Fibroblast of lung (primary cell): ENCODE data around the gene DLGAP3. TPM values are rescaled to one million over a fixed set of nuclear protein-coding genes. Genes with fewer than 3 reads are reported as not detected.

Source experiments
- DNase-seq, 2 donors: peaks; one replicate each; pipeline versions ENCODE4 v3.0.0 to v3.0.0-alpha.2; 2010; ENCODE audit warnings: low read depth in 2 of 2
- H2AFZ ChIP-seq: 2 replicates; pipeline ENCODE4 v1.5.1; 2012; ENCODE audit warnings: low read length, control low read depth, inconsistent platforms
- H3K27ac ChIP-seq: 2 replicates; pipeline ENCODE4 v1.5.1; 2011; ENCODE audit warnings: low read length, control low read depth; ENCODE audit not compliant: insufficient read depth
- H3K27me3 ChIP-seq: 2 replicates; pipeline ENCODE4 v1.5.1; 2011; ENCODE audit warnings: mild to moderate bottlenecking, low read length; ENCODE audit not compliant: control insufficient read depth, insufficient read depth
- H3K36me3 ChIP-seq: 2 replicates; pipeline ENCODE4 v1.5.1; 2011; ENCODE audit warnings: low read length; ENCODE audit not compliant: control insufficient read depth, insufficient read depth
- H3K4me1 ChIP-seq: 2 replicates; pipeline ENCODE4 v1.5.1; 2011; ENCODE audit warnings: low read length; ENCODE audit not compliant: control insufficient read depth, insufficient read depth; ENCODE audit errors: extremely low read depth
- H3K4me2 ChIP-seq: 2 replicates; pipeline ENCODE4 v1.5.1; 2011; ENCODE audit warnings: low read length, control low read depth; ENCODE audit not compliant: insufficient read depth; ENCODE audit errors: extremely low read depth
- H3K4me3 ChIP-seq, 4 experiments: fragments of 200-600 bp in 1 of 4; sonication (generic) in 1 of 4; replicated peaks in 1 of 4; 2 replicates each; pipeline ENCODE4 v1.5.1; 2011 to 2016; ENCODE audit warnings: low read length in 4 of 4, low read depth in 3 of 4, mild to moderate bottlenecking in 3 of 4, control low read depth in 2 of 4, inconsistent platforms in 1 of 4, mixed read lengths in 1 of 4; ENCODE audit not compliant: insufficient read depth in 1 of 4; ENCODE audit errors: control extremely low read depth in 1 of 4
- H3K79me2 ChIP-seq: 2 replicates; pipeline ENCODE4 v1.5.1; 2012; ENCODE audit warnings: mild to moderate bottlenecking, low read length, inconsistent platforms; ENCODE audit not compliant: control insufficient read depth, insufficient read depth
- H3K9ac ChIP-seq: 2 replicates; pipeline ENCODE4 v1.5.1; 2011; ENCODE audit warnings: mild to moderate bottlenecking, low read length, control low read depth; ENCODE audit not compliant: insufficient read depth
- H3K9me3 ChIP-seq: 2 replicates; pipeline ENCODE4 v1.5.1; 2012; ENCODE audit warnings: low read depth, low read length; ENCODE audit not compliant: control insufficient read depth, insufficient read depth
- H4K20me1 ChIP-seq: 2 replicates; pipeline ENCODE4 v1.5.1; 2011; ENCODE audit warnings: low read length; ENCODE audit not compliant: control insufficient read depth, insufficient read depth; ENCODE audit errors: extremely low read depth
- CTCF ChIP-seq, 2 donors: IDR thresholded peaks in 1 of 2; conservative IDR thresholded peaks in 1 of 2; 1 replicate in 1 of 2; 2 replicates in 1 of 2; pipeline ENCODE4 v1.5.1; 2011 to 2012; ENCODE audit warnings: low read length in 2 of 2, control low read depth in 1 of 2, inconsistent platforms in 1 of 2, low read depth in 1 of 2, mild to moderate bottlenecking in 1 of 2
- EZH2 ChIP-seq: IDR thresholded peaks from 2 replicates; pipeline ENCODE4 v1.5.1; 2012; ENCODE audit warnings: low read length, control low read depth, mild to moderate bottlenecking; ENCODE audit errors: missing control alignments
- polyA plus RNA-seq, 2 donors: library from polyadenylated mRNA; depleted of rRNA in 1 of 2; stranded (reverse) in 1 of 2; unstranded in 1 of 2; fragments of >200 nt; gene quantifications; 2 replicates each; pipeline ENCODE4 v1.2.1, GENCODE V29; 2011 to 2012; ENCODE audit warnings: missing spikeins in 1 of 2
- total RNA-seq: library from RNA; depleted of rRNA; stranded (reverse); fragments of >200 nt; gene quantifications from 2 replicates; pipeline ENCODE4 v1.2.1, GENCODE V29; 2014

Gene DLGAP3
- total and polyA plus RNA-seq, 2 donors (not counting 1 experiment from before 2014, with no cell fraction given): not detected

GRCh38 chr1:34905098-34905459, 24.4 kb downstream of the DLGAP3 start:
- Histone ChIP-seq H3K27me3 (no peaks in the 10 kb centered on the region), H3K9me3 (no peaks in the 10 kb centered on the region), H3K79me2 (no peaks in the 10 kb centered on the region), H3K36me3 (no peaks in the 10 kb centered on the region), H3K9ac (no peak overlapping the region), H2AFZ (no peak overlapping the region), H3K4me1 (no peaks in the 10 kb centered on the region), H3K27ac (no peak overlapping the region), H3K4me3 (no peak overlapping the region), H3K4me2 (no peak overlapping the region), H4K20me1 (no peaks in the 10 kb centered on the region)
- TF ChIP-seq EZH2 (no peak), CTCF (conservative IDR thresholded peaks at IDR 0.05 in 1 of 2, IDR thresholded peaks at IDR 0.05 in 1 of 2; ENCODE audit: low read depth in 1 of 2, low read length in 2 of 2) (no peak)
- DNase-seq: no peak

DNA sequence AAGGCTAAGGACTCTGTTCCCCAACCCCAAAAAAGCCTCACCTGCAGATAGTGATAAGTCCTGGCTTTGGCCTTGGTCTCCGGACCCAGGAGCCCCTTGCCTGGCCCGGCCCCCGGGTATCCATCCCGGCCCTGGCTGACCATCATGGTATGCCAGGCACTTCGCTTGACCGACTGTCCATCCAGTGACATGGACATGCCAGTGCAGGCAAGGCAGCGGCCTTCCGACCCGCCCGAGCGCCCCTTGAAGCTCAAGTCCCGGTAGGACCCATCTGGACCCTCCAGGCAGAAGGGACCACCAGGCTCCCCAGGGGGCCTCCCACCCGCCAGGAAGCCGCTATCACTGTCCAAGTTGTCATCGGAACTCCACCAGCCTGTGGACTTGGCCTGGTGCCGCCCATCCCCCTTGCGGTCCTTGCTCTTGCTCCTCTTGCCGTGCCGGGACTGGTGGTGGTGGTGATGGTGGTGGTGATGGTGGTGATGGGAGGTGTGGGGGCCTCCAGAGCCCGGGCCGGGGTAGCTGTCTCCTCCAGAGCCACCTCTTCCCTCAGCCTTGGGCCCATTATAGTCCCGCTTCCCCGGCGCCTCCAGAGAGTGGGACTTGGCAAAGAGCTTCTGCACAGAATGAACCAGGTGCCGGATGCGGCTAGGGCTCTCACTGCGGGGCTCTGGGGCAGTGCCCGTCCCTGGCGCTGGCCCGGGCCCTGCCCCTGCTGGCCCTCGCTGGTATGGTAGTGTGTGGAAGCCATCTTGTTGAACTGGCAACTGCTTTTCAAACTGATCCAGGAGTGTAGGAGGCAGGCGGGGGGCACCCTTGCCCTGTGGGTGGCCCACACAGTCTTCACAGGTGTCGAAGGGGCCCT, 25.0 kb downstream of the DLGAP3 start:
- H3K27me3 ChIP-seq: no peaks in the 10 kb centered on the region
- H3K4me2 ChIP-seq: no peak overlapping the region
- no peaks in the 10 kb centered on the region for H3K4me1 ChIP-seq
- no peak overlapping the region for H3K27ac ChIP-seq
- H3K4me3 ChIP-seq: no peak overlapping the region
- H3K79me2 ChIP-seq: no peaks in the 10 kb centered on the region
- no peaks in the 10 kb centered on the region for H3K36me3 ChIP-seq
- no peak overlapping the region for H3K9ac ChIP-seq
- TF ChIP-seq EZH2 (no peak), CTCF (conservative IDR thresholded peaks at IDR 0.05 in 1 of 2, IDR thresholded peaks at IDR 0.05 in 1 of 2; ENCODE audit: low read depth in 1 of 2, low read length in 2 of 2) (no peak)
- no peaks in the 10 kb centered on the region for H3K9me3 ChIP-seq
- H4K20me1 ChIP-seq: no peaks in the 10 kb centered on the region
- DNase-seq: no peak
- H2AFZ ChIP-seq: no peak overlapping the region

- no peak overlapping the region for H3K4me3 ChIP-seq
- H2AFZ ChIP-seq: no peak overlapping the region
- H3K4me2 ChIP-seq: no peak overlapping the region
- H3K4me1 ChIP-seq: no peaks in the 10 kb centered on the region
- DNase-seq: no peak
- no peaks in the 10 kb centered on the region for H3K36me3 ChIP-seq
- H3K27ac ChIP-seq: no peak overlapping the region
- H3K9ac ChIP-seq: no peak overlapping the region
- H3K9me3 ChIP-seq: no peaks in the 10 kb centered on the region
- H3K79me2 ChIP-seq: no peaks in the 10 kb centered on the region
- no peaks in the 10 kb centered on the region for H3K27me3 ChIP-seq
- H4K20me1 ChIP-seq: no peaks in the 10 kb centered on the region
- TF ChIP-seq CTCF (conservative IDR thresholded peaks at IDR 0.05 in 1 of 2, IDR thresholded peaks at IDR 0.05 in 1 of 2; ENCODE audit: low read depth in 1 of 2, low read length in 2 of 2) (no peak), EZH2 (no peak)
Observed at GRCh38 chr1:34901919-34902318, 27.5 kb downstream of the DLGAP3 start.
